HepG2 (cell line): ENCODE data around the gene ITGB5. TPM values are rescaled to one million over a fixed set of nuclear protein-coding genes. Genes with fewer than 3 reads are reported as not detected.

ENCODE experiments used
- ATAC-seq: fragments of 200-7000 bp; cut with Tn5 transposase; 3 replicates; pipeline ENCODE4 v1.9.1; 2020; ENCODE audit warnings: mild to moderate bottlenecking, moderate library complexity
- BruUV-seq: library from RNA; stranded (reverse); fragments of 400-500 nt; replicated peaks from 2 replicates; lab custom pipeline; 2021; lab: Mats Ljungman, UMichigan
- CTCF ChIA-PET: fragments of 300-600 bp; formaldehyde crosslinking; extraction: SDS; loops from one replicate; lab custom pipeline; 2021; ENCODE audit warnings: low total read pairs, inconsistent platforms, low intra/inter-chr PET ratio; lab: Yijun Ruan, JAX
- POLR2A ChIA-PET: fragments of 350-600 bp; sonication (Branson Sonifier 250); formaldehyde crosslinking; loops from one replicate; lab custom pipeline; 2020; ENCODE audit warnings: antibody characterized with exemption, inconsistent platforms; lab: Yijun Ruan, JAX
- DNase-seq: peaks from one replicate; pipeline ENCODE4 v3.0.0-alpha.2; 2015; ENCODE audit warnings: low spot score
- FAIRE-seq: peaks from 3 replicates; lab custom pipeline; 2011; peaks lifted over from hg19 to GRCh38; lab: Jason Lieb, UNC
- H2AFZ ChIP-seq: one replicate; pipeline ENCODE4 v1.6.1; 2011; ENCODE audit warnings: low read length, inconsistent platforms
- H3K27ac ChIP-seq: fragments of 300-600 bp; 3 replicates; pipeline ENCODE4 v1.8.0; 2011; ENCODE audit warnings: mixed run types, mild to moderate bottlenecking, mixed read lengths, low read length, inconsistent platforms; ENCODE audit not compliant: insufficient read depth; ENCODE audit errors: extremely low read length
- H3K27me3 ChIP-seq, 2 experiments: fragments of 200-600 bp in 1 of 2; 2 replicates in 1 of 2; 3 replicates in 1 of 2; pipeline versions ENCODE4 v1.6.0 to v1.8.0; 2011; ENCODE audit warnings: low read length in 2 of 2, mild to moderate bottlenecking in 2 of 2, moderate library complexity in 2 of 2, inconsistent platforms in 1 of 2; ENCODE audit not compliant: insufficient read depth in 2 of 2, control insufficient read depth in 1 of 2
- H3K36me3 ChIP-seq, 2 experiments: fragments of 200-600 bp in 1 of 2; replicated peaks in 1 of 2; 2 replicates in 1 of 2; 3 replicates in 1 of 2; pipeline versions ENCODE4 v1.5.1 to v1.8.0; 2011; ENCODE audit warnings: low read length in 2 of 2, inconsistent platforms in 1 of 2; ENCODE audit not compliant: insufficient read depth in 2 of 2, control insufficient read depth in 1 of 2
- H3K4me1 ChIP-seq: 2 replicates; pipeline ENCODE4 v1.5.1; 2012; ENCODE audit warnings: low read length, inconsistent platforms; ENCODE audit not compliant: insufficient read depth
- H3K4me2 ChIP-seq: 2 replicates; pipeline ENCODE4 v1.6.0; 2011; ENCODE audit warnings: low read depth, low read length, inconsistent platforms
- H3K4me3 ChIP-seq, 3 experiments: fragments of 200-600 bp in 1 of 3; sonication (generic), shearing (Covaris generic) in 1 of 3; replicated peaks in 1 of 3; 2 replicates each; pipeline ENCODE4 v1.5.1; 2011 to 2016; ENCODE audit warnings: low read length in 3 of 3, inconsistent platforms in 2 of 3, low read depth in 2 of 3, mild to moderate bottlenecking in 2 of 3, control low read depth in 1 of 3, mixed read lengths in 1 of 3; ENCODE audit not compliant: insufficient read depth in 1 of 3
- H3K79me2 ChIP-seq: one replicate; pipeline ENCODE4 v1.6.1; 2011; ENCODE audit warnings: low read length, inconsistent platforms; ENCODE audit not compliant: insufficient read depth
- H3K9ac ChIP-seq: 2 replicates; pipeline ENCODE4 v1.6.0; 2011; ENCODE audit warnings: mild to moderate bottlenecking, low read depth, low read length, inconsistent platforms; ENCODE audit not compliant: insufficient read depth
- H3K9me3 ChIP-seq: 2 replicates; pipeline ENCODE4 v1.5.1; 2012; ENCODE audit warnings: mild to moderate bottlenecking, low read length
- H4K20me1 ChIP-seq: 2 replicates; pipeline ENCODE4 v1.6.0; 2011; ENCODE audit warnings: inconsistent platforms, mild to moderate bottlenecking, low read length, moderate library complexity; ENCODE audit not compliant: insufficient read depth
- CEBPB ChIP-seq: IDR thresholded peaks from 2 replicates; pipeline ENCODE4 v1.6.1; 2011; ENCODE audit warnings: low read depth, low read length, improper control_type of control experiment, borderline replicate concordance
- HNRNPK ChIP-seq: fragments of 200-400 bp; formaldehyde crosslinking; IDR thresholded peaks from 2 replicates; pipeline ENCODE4 v1.6.1; 2018; ENCODE audit warnings: low read length, low read depth, moderate library complexity, mild to moderate bottlenecking; ENCODE audit not compliant: poor library complexity, severe bottlenecking
- HOXA3 ChIP-seq: sonication (generic); formaldehyde crosslinking; IDR thresholded peaks from 2 replicates; pipeline ENCODE4 v1.5.0; 2020; ENCODE audit warnings: missing genetic modification reagents
- MAFG ChIP-seq: sonication (generic); formaldehyde crosslinking; IDR thresholded peaks from 2 replicates; pipeline ENCODE4 v1.5.1; 2020; ENCODE audit warnings: mild to moderate bottlenecking, missing genetic modification reagents
- NFE2 ChIP-seq: sonication (generic); formaldehyde crosslinking; IDR thresholded peaks from 2 replicates; pipeline ENCODE4 v1.4.0; 2020; ENCODE audit warnings: missing genetic modification reagents
- SRSF1 ChIP-seq: fragments of 200-400 bp; formaldehyde crosslinking; optimal IDR thresholded peaks from 2 replicates; pipeline ENCODE3; 2017; ENCODE audit warnings: mild to moderate bottlenecking, low read depth, low read length, moderate library complexity
- ZNF570 ChIP-seq: sonication (generic); formaldehyde crosslinking; IDR thresholded peaks from 2 replicates; pipeline ENCODE4 v1.4.0; 2020; ENCODE audit warnings: mild to moderate bottlenecking, missing genetic modification reagents, borderline replicate concordance
- ZNF652 ChIP-seq: IDR thresholded peaks from 2 replicates; pipeline ENCODE4 v1.6.1; 2016; ENCODE audit warnings: low read depth, borderline replicate concordance
- WGBS: methylation state at CpG from one replicate; pipeline ENCODE4 v1.1.6; 2017; ENCODE audit warnings: low lambda C conversion rate; 5-methylcytosine and 5-hydroxymethylcytosine counted together
- in situ Hi-C: cut with HindIII; loops from 2 replicates; pipeline ENCODE4 v1.10.0; 2017; ENCODE audit warnings: low pct_unique_long_range_greater_than_20kb; ENCODE audit not compliant: extremely low pct_ligation_motif_present
- intact Hi-C: fragments of 100-400 bp; cut with micrococcal nuclease; formaldehyde crosslinking; loops from one replicate; pipeline ENCODE4 v1.10.0; 2022; ENCODE audit not compliant: unreplicated experiment
- polyA plus RNA-seq, 8 experiments: library from polyadenylated mRNA; depleted of rRNA in 3 of 8; stranded (reverse) in 7 of 8; unstranded in 1 of 8; fragments of >200 nt; fragmentation: Illumina TruSeq in 4 of 8; extraction: Trizol in 4 of 8; gene quantifications; 2 replicates each; pipeline versions ENCODE4 v1.2.1 to v1.2.3, GENCODE V29; 2011 to 2016; ENCODE audit warnings: low read depth in 4 of 8, missing spikeins in 1 of 8, mixed read lengths in 1 of 8; ENCODE audit not compliant: insufficient read depth in 1 of 8
- total RNA-seq, 5 experiments: library from RNA; depleted of rRNA; stranded (reverse); fragments of >200 nt; fragmentation: Illumina TruSeq; extraction: Trizol; gene quantifications; 2 replicates each; pipeline ENCODE4 v1.2.3, GENCODE V29; 2016; ENCODE audit warnings: low read depth in 1 of 5

ITGB5 gene
- total and polyA plus RNA-seq, 2 of the 13 experiments (the other 11 are each of a cell fraction or from before 2014, with no cell fraction given): 74.1 to 343 TPM

GRCh38 chr3:124848300-124848699, 38.9 kb downstream of the ITGB5 start:
- ChIA-PET POLR2A (no interaction called here), CTCF (no interaction called here)
- in situ Hi-C loops (no loop called here), intact Hi-C loops (no loop called here)
- no peak overlapping the region for H3K27ac ChIP-seq
- H3K9me3 ChIP-seq: no peaks in the 10 kb centered on the region
- 96% methylated on average over 9 of the region's 9 CpGs for WGBS
- H3K27me3 ChIP-seq: no peaks in the 10 kb centered on the region
- H3K79me2 ChIP-seq: no peaks in the 10 kb centered on the region
- H3K4me3 ChIP-seq: no peak overlapping the region
- H3K9ac ChIP-seq: no peak overlapping the region
- DNase-seq: no peak
- H4K20me1 ChIP-seq: no peaks in the 10 kb centered on the region
- H2AFZ ChIP-seq: no peak overlapping the region
- no peaks in the 10 kb centered on the region for H3K4me1 ChIP-seq
- no TSS peak for BruUV-seq
- no peak for FAIRE-seq
- peaks cover 27 to 51% of the 10 kb centered on the region in 2 experiments for H3K36me3 ChIP-seq
- TF ChIP-seq CEBPB (0 out of 2 replicates have a peak, but pooled peaks have one; percentile 1), MAFG (no peak), NFE2 (CRISPR knock-in tag) (no peak)
- no peak for ATAC-seq
- no peak overlapping the region for H3K4me2 ChIP-seq

- H3K27ac ChIP-seq: no peak overlapping the region
- no peaks in the 10 kb centered on the region for H3K4me1 ChIP-seq
- 95% methylated on average over 2 of the region's 2 CpGs for WGBS
- no peaks in the 10 kb centered on the region for H4K20me1 ChIP-seq
- no peaks in the 10 kb centered on the region for H3K79me2 ChIP-seq
- ChIA-PET CTCF (no interaction called here), POLR2A (no interaction called here)
- H3K4me3 ChIP-seq: no peak overlapping the region
- H3K9me3 ChIP-seq: no peaks in the 10 kb centered on the region
- H3K36me3 ChIP-seq: peaks cover 27 to 53% of the 10 kb centered on the region in 2 experiments
- H3K4me2 ChIP-seq: no peak overlapping the region
- FAIRE-seq (no peak), DNase-seq (no peak), ATAC-seq (no peak)
- intact Hi-C loops: no loop called here
- H3K9ac ChIP-seq: no peak overlapping the region
- H2AFZ ChIP-seq: no peak overlapping the region
- BruUV-seq: no TSS peak
- in situ Hi-C loops: no loop called here
- TF ChIP-seq ZNF570 (CRISPR knock-in tag) (no peak), ZNF652 (CRISPR knock-in tag) (no peak), HNRNPK (no peak), HOXA3 (CRISPR knock-in tag) (no peak), SRSF1 (no peak)
- H3K27me3 ChIP-seq: no peaks in the 10 kb centered on the region
Observed at GRCh38 chr3:124847863-124848262, 39.3 kb downstream of the ITGB5 start.
